GM12878 (cell line): ENCODE measurements around the gene DTNA. TPM values are rescaled to one million over a fixed set of nuclear protein-coding genes. Genes with fewer than 3 reads are reported as not detected.

Experiments used
- ATAC-seq: fragments of 200-7000 bp; cut with Tn5 transposase; 3 replicates; pipeline ENCODE4 v1.9.1; 2020; ENCODE audit warnings: mild to moderate bottlenecking, moderate library complexity
- BruUV-seq: library from RNA; stranded (reverse); fragments of 400-500 nt; replicated peaks from 2 replicates; lab custom pipeline; 2021; lab: Mats Ljungman, UMichigan
- CTCF ChIA-PET: fragments of 300-600 bp; sonication (Branson Sonifier 250); formaldehyde crosslinking; extraction: SDS; loops from one replicate; lab custom pipeline; 2021; ENCODE audit warnings: inconsistent platforms; lab: Yijun Ruan, JAX
- POLR2A ChIA-PET: fragments of 350-600 bp; formaldehyde crosslinking; extraction: SDS; loops from one replicate; lab custom pipeline; 2021; ENCODE audit warnings: inconsistent platforms; lab: Charles Lee
- RAD21 ChIA-PET: fragments of 300-600 bp; sonication (Branson Sonifier 250); formaldehyde crosslinking; loops from one replicate; lab custom pipeline; 2023; ENCODE audit warnings: antibody characterized with exemption; ENCODE audit not compliant: unreplicated experiment; lab: Charles Lee
- SMC1A ChIA-PET: fragments of 300-600 bp; sonication (Branson Sonifier 250); formaldehyde crosslinking; loops from one replicate; lab custom pipeline; 2023; ENCODE audit not compliant: unreplicated experiment, uncharacterized antibody; lab: Charles Lee
- DNase-seq: peaks from one replicate; pipeline ENCODE4 v3.0.0-alpha.2; 2011; ENCODE audit warnings: low read depth, low spot score
- FAIRE-seq: peaks from 3 replicates; lab custom pipeline; 2011; peaks lifted over from hg19 to GRCh38; lab: Jason Lieb, UNC
- H2AFZ ChIP-seq: 2 replicates; pipeline ENCODE4 v1.6.0; 2011; ENCODE audit warnings: low read depth, low read length, control low read depth; ENCODE audit not compliant: control insufficient read depth
- H3K27ac ChIP-seq: 2 replicates; pipeline ENCODE4 v1.5.1; 2011; ENCODE audit warnings: control low read depth; ENCODE audit not compliant: control insufficient read depth, insufficient read depth
- H3K27me3 ChIP-seq, 2 experiments: replicated peaks in 1 of 2; 2 replicates each; pipeline versions ENCODE4 v1.6.0 to v1.6.1; 2011; ENCODE audit warnings: low read length in 1 of 2; ENCODE audit not compliant: control insufficient read depth in 2 of 2, insufficient read depth in 2 of 2
- H3K36me3 ChIP-seq, 2 experiments: 2 replicates each; pipeline ENCODE4 v1.5.1; 2011; ENCODE audit warnings: low read length in 1 of 2; ENCODE audit not compliant: control insufficient read depth in 2 of 2, insufficient read depth in 2 of 2
- H3K4me1 ChIP-seq: 2 replicates; pipeline ENCODE4 v1.6.1; 2011; ENCODE audit warnings: mild to moderate bottlenecking, low read length, moderate library complexity, mixed read lengths; ENCODE audit not compliant: control insufficient read depth, insufficient read depth
- H3K4me2 ChIP-seq: 2 replicates; pipeline ENCODE4 v1.6.0; 2011; ENCODE audit warnings: control low read depth; ENCODE audit not compliant: control insufficient read depth, insufficient read depth
- H3K4me3 ChIP-seq: fragments of 200-600 bp; sonication (generic); 2 replicates; pipeline ENCODE4 v1.5.1; 2016
- H3K79me2 ChIP-seq: 2 replicates; pipeline ENCODE4 v1.6.0; 2011; ENCODE audit warnings: low read length; ENCODE audit not compliant: control insufficient read depth, insufficient read depth
- H3K9ac ChIP-seq: 2 replicates; pipeline ENCODE4 v1.8.0; 2011; ENCODE audit warnings: low read length, control low read depth, mixed read lengths; ENCODE audit not compliant: control insufficient read depth, insufficient read depth
- H3K9me3 ChIP-seq: replicated peaks from 3 replicates; pipeline ENCODE4 v1.5.1; 2011; ENCODE audit warnings: mild to moderate bottlenecking, low read length; ENCODE audit not compliant: control insufficient read depth, insufficient read depth
- H4K20me1 ChIP-seq: 2 replicates; pipeline ENCODE4 v1.6.0; 2011; ENCODE audit not compliant: control insufficient read depth, insufficient read depth
- BMI1 ChIP-seq: fragments of 450-650 bp; IDR thresholded peaks from 2 replicates; pipeline ENCODE4 v1.6.1; 2016; ENCODE audit warnings: mild to moderate bottlenecking, moderate library complexity, borderline replicate concordance
- IKZF2 ChIP-seq, 2 experiments: fragments of 450-650 bp; IDR thresholded peaks; 2 replicates each; pipeline ENCODE4 v1.6.1; 2017; ENCODE audit warnings: mild to moderate bottlenecking in 2 of 2, moderate library complexity in 2 of 2
- MLLT1 ChIP-seq: fragments of 450-650 bp; IDR thresholded peaks from 2 replicates; pipeline ENCODE4 v1.6.1; 2016; ENCODE audit warnings: mild to moderate bottlenecking
- PBX3 ChIP-seq: IDR thresholded peaks from 2 replicates; pipeline ENCODE4 v1.6.1; 2011; ENCODE audit warnings: mild to moderate bottlenecking, low read depth, low read length, moderate library complexity; ENCODE audit not compliant: insufficient replicate concordance
- SUPT20H ChIP-seq: IDR thresholded peaks from 2 replicates; pipeline ENCODE4 v1.6.1; 2011; ENCODE audit warnings: low read depth, mild to moderate bottlenecking, low read length, moderate library complexity, borderline replicate concordance; ENCODE audit not compliant: control insufficient read depth
- whole genome bisulfite sequencing: methylation state at CpG from one replicate; pipeline ENCODE4 v1.1.6; 2016; ENCODE audit warnings: low lambda C conversion rate; ENCODE audit not compliant: insufficient replicate concordance, insufficient coverage; ENCODE audit errors: missing lambda C conversion rate; 5-methylcytosine and 5-hydroxymethylcytosine counted together
- in situ Hi-C: fragments of 300-500 bp; cut with MboI; formaldehyde crosslinking; loops from 9 replicates; pipeline ENCODE4 v1.14.3; 2018; ENCODE audit warnings: mixed read lengths
- intact Hi-C: fragments of 100-400 bp; cut with micrococcal nuclease; formaldehyde crosslinking; loops from one replicate; pipeline ENCODE4 v1.14.2; 2022; ENCODE audit not compliant: unreplicated experiment
- polyA plus RNA-seq, 11 experiments: library from polyadenylated mRNA; depleted of rRNA in 4 of 11; unstranded in 6 of 11; stranded (reverse) in 5 of 11; fragments of >200 nt; fragmentation: Nextera tagmentation in 4 of 11; fragmentation: Illumina TruSeq in 1 of 11; extraction: Ambion mirVana in 4 of 11; extraction: Trizol in 1 of 11; gene quantifications; 1 replicate in 1 of 11; 2 replicates in 10 of 11; pipeline versions ENCODE4 v1.2.1 to v1.2.3, GENCODE V29; 2011 to 2016; ENCODE audit warnings: inconsistent platforms in 2 of 11, missing spikeins in 2 of 11, low read depth in 1 of 11
- total RNA-seq, 4 experiments: library from RNA; depleted of rRNA in 3 of 4; stranded (reverse); fragments of >200 nt in 3 of 4; fragmentation: Illumina TruSeq in 1 of 4; extraction: Trizol in 1 of 4; gene quantifications; 2 replicates each; pipeline versions ENCODE4 v1.2.1 to v1.2.3, GENCODE V29; 2013 to 2021
- TF ChIP-seq, protein P1 (sequence below): fragments of 450-650 bp; IDR thresholded peaks from 2 replicates; pipeline ENCODE4 v1.6.1; 2017; ENCODE audit warnings: mild to moderate bottlenecking
- TF ChIP-seq, protein P2 (sequence below): fragments of 450-650 bp; conservative IDR thresholded peaks from 2 replicates; pipeline ENCODE4 v1.6.1; 2017; ENCODE audit warnings: mild to moderate bottlenecking, moderate library complexity

Gene DTNA
- total and polyA plus RNA-seq, 10 of the 15 experiments (the other 5 are each of a cell fraction or from before 2014, with no cell fraction given), result 0.26 to 8.6 (median 0.53) TPM

DNA sequence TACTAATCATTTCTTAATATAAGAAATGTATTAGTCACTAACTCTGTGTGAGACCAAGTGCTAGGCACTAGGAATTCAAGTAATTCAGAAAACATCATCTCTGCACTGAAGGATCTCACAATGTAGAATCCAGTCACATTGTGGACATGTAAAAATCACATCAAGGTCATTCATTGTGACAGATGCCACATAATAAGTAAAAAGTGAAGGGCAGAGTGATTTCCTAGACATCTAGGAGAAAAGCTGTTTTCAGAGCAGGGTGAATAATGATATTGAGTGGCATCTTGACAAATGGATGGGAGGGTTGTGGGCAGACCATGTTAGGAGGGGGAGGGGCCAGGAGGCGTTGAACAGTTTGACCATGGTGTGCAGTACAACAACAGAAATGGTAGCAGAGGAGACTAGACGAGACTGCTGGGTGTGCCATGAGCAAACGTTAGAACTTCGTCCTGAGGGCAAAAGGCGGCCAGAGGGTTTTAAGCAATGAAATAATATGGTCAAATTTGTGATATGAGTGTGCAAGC is 93.8 kb downstream of the DTNA start:
- POLR2A ChIA-PET, result no interaction called here
- intact Hi-C loops, result no loop called here

More for the DNA sequence above, 93.8 kb downstream of the DTNA start:
- TF ChIP-seq PBX3 (no peak), IKZF2 (IDR thresholded peaks at IDR 0.05) (no peak), BMI1 (no peak), SUPT20H (no peak), MLLT1 (no peak)
- TF ChIP-seq, protein P1, sequence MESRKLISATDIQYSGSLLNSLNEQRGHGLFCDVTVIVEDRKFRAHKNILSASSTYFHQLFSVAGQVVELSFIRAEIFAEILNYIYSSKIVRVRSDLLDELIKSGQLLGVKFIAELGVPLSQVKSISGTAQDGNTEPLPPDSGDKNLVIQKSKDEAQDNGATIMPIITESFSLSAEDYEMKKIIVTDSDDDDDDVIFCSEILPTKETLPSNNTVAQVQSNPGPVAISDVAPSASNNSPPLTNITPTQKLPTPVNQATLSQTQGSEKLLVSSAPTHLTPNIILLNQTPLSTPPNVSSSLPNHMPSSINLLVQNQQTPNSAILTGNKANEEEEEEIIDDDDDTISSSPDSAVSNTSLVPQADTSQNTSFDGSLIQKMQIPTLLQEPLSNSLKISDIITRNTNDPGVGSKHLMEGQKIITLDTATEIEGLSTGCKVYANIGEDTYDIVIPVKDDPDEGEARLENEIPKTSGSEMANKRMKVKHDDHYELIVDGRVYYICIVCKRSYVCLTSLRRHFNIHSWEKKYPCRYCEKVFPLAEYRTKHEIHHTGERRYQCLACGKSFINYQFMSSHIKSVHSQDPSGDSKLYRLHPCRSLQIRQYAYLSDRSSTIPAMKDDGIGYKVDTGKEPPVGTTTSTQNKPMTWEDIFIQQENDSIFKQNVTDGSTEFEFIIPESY, result no peak
- TF ChIP-seq, protein P2, sequence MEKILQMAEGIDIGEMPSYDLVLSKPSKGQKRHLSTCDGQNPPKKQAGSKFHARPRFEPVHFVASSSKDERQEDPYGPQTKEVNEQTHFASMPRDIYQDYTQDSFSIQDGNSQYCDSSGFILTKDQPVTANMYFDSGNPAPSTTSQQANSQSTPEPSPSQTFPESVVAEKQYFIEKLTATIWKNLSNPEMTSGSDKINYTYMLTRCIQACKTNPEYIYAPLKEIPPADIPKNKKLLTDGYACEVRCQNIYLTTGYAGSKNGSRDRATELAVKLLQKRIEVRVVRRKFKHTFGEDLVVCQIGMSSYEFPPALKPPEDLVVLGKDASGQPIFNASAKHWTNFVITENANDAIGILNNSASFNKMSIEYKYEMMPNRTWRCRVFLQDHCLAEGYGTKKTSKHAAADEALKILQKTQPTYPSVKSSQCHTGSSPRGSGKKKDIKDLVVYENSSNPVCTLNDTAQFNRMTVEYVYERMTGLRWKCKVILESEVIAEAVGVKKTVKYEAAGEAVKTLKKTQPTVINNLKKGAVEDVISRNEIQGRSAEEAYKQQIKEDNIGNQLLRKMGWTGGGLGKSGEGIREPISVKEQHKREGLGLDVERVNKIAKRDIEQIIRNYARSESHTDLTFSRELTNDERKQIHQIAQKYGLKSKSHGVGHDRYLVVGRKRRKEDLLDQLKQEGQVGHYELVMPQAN, result no peak
- TF ChIP-seq, all 136 proteins: peak for 0
- H3K4me3 ChIP-seq, result no peak overlapping the region
- H4K20me1 ChIP-seq, result no peaks in the 10 kb centered on the region
- no peaks in the 10 kb centered on the region for H3K36me3 ChIP-seq
- ChIA-PET CTCF (interaction anchor here (1.0 kb wide), 1 partner anchor 9 kb away, joined by 3 read pairs; no protein-coding TSS in a partner anchor), RAD21 (no interaction called here), SMC1A (interaction anchor here (0.7 to 2.2 kb wide), 4 partner anchors 11 to 142 kb away, joined by 3 to 9 read pairs (median 3); no protein-coding TSS in a partner anchor)
- H2AFZ ChIP-seq, result no peak overlapping the region
- no peak overlapping the region for H3K4me2 ChIP-seq
- in situ Hi-C loops, result no loop called here
- DNase-seq, result no peak
- H3K4me1 ChIP-seq, result no peaks in the 10 kb centered on the region
- H3K79me2 ChIP-seq, result no peaks in the 10 kb centered on the region
- 2% methylated on average over 5 of the region's 5 CpGs for WGBS
- ATAC-seq, result no peak
- H3K9ac ChIP-seq, result no peak overlapping the region
- no peak for FAIRE-seq
- BruUV-seq, result no TSS peak
- no peak overlapping the region for H3K27ac ChIP-seq
- no peaks in the 10 kb centered on the region; a peak in 1 of 4 replicates for H3K27me3 ChIP-seq
- H3K9me3 ChIP-seq, result no peaks in the 10 kb centered on the region
